OCI-M1 (cell line): Measurements from ENCODE around the gene WDFY4.

Experiments used
- DNase-seq: peaks from one replicate; lab custom pipeline; 2025; lab: John Stamatoyannopoulos, UW

The WDFY4 gene

DNA sequence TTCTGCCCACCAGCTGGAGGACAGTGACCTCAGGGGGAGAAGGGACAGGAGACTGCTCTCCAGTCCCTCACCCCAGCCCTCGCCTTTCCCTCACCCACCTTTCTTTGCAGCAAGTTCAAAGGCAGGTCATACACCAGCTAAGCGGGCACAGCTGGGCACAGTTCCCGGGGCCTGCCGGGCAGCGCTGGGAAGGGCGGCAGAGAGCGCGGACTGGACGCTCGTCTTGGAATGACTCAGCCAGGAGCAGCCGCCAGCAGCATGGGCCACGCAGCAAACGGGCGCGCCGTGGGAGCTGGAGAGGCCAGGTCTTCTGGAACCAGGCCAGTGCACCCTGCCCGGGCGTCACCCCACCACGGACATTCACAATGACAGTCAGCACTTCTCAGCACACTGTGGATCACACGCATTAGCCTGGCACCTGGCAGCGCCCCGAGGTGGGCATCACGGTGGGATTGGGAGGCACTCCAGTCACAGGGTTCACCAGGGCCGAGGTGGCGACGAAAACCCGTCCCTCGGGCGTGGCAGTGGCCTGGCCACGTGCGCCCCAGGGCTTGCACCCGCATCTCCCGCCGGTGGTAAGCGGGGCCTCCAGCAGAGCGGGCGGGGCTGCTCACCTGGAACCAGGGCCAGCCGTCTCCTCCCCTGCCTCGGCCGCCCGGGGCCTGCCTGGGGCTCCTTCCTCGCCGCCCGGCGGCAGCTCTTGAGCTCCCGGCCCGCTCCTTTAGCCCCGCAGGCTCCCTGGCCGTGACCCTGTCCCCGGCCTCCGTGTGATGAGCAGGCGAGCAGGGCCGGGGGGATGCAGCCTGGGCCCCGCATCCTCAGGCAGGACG, 29.0 kb upstream of the WDFY4 start:
- DNase-seq: no peak

DNA sequence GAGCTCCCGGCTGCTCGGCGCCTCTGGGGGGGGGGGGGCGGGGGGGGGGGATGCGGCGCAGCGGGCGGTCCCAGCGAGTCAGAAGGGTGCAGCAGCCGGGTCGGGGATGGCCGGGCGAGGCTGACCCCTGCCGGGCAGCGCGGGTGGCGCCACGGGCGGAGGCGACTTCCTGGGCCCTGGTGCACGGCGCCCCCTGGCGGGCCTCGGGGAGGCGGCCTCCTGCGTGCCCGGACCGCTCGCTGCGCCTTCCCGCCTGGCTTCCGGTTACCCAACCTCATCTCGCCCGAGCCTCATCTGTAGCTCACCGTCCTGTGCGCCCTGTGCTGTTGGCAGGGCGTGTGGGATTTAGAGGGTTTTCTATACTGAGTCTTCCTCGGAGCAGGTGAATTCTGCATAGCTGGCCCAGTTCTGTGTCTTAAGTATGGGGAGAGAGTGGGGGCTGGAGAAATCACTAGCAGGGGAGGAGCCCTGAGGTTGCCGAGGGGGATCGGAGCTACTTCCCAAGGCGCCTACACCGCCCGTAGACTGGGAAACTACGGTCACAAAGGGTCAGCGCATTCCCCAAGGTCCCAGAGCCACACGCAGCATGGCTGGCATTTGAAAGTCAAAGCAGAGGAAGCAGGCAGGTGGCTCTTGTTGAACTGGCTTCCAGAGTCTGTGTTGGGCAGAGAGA, 28.3 kb upstream of the WDFY4 start:
- DNase-seq: peak; percentile 96

DNA sequence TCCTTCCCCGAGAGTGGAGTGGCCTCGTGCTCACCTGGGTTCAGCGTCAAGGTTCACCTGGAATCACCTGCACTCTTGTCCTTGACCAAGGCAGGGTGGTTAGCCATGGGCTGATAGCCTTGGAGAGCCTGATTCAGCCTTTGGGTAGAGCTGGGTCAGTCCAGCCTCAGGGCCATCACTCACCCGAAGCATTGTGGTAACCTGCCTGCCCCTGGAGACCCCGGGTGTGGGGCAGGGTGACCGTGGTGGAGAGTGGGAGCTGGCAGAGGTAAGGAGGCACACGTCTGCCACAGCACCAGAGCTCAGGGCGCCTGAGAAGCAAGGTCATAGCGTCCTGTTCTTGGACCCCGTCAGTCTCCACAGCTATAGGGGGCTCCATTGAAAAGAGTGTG, 27.8 kb upstream of the WDFY4 start:
- DNase-seq: no peak

DNA sequence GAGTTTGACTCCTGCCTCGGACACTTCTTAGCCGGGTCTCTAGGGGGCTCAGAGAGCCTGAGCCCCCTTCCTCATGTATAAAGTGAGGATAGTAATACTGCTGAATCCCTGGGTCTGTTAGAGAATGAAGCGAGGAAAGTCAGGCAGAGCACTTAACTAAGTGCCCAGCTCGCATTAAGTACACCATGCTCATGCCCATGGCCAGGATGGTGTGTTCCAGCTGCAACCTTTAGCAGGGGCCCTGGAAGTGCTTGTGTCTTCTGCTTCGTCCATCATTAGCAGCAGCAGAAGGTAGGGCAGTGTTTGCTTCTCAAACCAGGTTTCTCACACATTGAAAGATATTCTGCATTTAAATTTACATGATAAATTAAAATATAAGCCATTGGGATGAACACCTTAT, 27.3 kb upstream of the WDFY4 start:
- DNase-seq: no peak

DNA sequence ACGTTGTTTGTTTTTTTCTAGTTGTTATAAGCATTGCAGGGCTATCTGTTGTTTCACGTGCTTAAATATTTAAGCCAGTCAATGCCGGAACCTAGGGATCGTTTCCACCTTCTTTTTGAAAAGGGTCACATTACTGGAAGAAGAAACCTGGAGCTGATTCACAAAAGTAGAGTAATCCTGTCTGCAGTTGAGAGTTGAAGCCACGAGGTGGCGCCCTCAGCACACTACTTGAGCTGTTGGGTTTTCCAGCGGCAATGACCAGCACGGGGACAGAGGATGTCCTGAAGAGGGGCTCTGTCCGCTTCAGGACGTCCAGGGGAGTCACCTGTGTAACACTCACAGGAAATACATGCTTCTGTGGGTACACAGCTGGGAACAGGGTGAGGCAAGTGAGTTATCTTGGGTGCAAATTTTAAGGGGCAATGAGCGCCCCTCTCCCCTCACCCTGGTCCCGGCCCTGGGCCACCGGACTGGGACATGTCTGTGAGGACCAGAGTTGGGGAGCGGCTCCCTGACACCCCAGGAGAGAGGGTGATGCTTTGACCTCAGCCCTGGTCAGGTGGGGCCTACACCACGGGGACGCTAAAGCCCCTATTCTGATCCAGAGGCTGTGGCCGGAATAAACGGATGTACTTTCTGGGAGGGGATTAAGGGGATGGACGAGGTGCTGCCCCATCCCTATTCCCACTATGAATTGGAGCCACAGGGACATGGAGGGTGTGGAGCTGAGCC, 26.3 kb upstream of the WDFY4 start:
- peak; percentile 86 for DNase-seq

DNA sequence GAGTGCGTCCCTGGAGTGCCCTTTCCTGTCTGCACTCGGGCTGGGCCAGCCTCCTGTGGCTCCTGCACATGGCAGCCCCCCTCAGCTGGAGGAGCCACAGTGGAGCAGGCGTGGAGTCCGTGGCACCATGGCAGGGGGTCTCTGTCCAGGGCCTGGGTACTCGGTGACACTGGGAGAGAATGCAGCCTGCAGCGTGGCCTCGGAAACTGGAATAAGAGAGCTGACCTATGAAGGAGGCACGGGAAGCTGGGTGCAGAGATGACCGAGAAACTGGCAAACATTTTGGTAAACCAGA, 25.8 kb upstream of the WDFY4 start:
- DNase-seq: no peak

DNA sequence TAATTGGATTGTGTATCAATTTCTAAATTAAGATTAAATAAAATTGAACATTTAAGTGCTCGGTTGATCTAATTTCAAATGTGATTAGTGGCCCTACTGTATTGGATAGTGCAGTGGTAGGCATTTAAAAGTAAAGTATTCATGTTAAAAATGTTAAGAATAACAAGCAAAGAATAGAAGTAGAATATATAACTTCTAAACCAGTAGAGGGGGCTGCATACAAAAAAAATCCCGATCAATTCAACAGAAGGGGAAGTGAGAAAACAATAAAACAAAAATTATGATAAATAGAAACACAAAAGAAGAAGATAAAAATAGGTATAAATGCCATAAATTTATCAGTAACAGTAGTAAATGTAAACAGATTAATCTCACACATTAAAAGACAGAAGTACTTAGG, 24.9 kb upstream of the WDFY4 start:
- peak; percentile 74 for DNase-seq

DNA sequence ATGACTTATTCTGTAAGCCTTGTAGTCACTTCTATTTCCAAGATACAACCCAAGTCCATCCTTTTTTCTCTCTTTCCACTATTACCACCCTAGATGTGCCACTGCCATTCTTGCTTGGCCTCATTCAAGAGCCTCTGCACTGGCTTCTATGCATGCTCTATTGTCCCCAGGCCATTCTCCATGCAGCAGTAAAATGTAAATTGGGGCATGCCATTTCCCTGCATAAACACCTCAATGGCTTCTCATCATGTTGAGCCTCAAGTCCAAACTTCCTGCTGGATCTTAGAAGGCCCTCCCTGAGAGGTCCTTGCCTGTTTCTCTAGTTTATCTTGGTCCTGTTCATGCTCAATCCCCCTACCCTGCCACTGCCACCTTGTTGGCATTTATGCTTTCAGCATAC, 23.2 kb upstream of the WDFY4 start:
- DNase-seq: no peak

DNA sequence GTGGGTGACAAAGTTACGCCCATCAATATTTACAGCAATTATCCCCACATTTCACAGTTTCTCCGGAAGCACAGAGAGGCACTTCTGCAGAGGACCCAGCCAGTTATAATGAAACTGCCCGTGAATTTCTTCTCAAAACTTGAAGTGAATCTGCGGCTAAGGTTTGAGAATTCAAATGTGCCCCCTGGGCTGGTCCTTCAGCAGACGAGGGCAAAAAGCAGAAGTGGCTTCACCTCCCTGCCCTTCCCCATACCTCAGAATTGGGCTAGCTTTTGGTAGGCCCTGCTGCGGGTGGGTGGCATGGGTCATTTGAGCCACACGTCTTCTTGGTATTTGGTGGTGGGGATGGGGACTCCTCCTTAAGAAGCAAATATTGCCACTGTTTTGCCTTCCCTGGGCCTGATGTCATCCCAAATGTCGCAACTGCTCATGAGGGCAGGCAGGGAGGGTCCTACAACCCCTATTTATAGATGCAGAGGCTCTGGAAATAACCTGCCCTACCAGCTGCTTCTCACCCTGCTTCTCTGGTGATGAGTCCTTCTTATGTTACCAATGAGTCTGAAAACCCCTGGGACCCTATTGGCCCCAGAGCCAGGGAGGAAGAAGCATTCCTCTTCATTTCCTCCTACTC, 16.6 kb upstream of the WDFY4 start:
- DNase-seq: no peak

DNA sequence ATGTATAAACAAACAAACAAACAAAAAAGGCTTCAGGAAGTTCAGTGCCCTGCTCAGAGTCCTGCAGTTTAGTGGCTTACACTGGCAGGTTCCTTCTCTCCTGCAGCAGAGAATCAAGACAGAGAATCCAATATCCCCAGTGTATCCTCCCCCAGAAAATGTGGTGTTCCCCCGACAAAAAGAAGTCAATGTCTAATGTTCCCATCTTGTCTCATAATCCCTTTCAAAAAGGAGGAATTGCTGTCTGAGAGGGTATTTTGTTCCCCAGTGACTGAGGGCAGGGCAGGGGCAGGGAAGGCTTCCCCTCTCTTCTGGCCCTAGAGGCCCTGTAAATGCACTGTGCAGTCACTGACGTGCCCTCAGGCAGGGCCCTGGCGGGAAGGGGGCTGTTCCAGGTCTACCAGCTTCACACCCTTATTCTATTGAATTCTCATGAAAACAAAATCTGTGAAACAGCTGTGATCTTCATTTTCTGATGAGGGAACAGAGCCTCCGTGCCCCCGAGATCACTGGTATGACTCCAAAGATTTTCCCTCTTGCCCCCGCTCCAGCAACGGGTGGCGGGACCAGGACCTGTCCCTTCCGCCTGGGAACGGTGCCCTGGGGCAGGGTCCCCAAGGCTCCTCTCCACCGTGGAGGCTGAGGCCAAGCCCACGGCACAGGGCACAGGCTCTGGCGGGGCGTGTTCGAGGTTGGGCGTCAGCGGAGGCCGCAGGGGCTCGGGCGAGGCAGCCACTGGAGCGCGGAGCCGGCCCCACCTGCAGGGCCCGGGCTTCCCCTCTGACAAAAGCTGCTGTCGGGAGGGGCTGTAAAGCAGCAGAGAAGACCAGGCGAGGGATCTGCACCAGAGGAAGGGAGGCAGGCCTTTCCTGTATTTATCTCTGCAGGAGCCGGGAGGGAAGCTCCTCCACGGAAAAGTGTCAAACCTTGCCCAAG, 13.4 kb upstream of the WDFY4 start:
- no peak for DNase-seq

DNA sequence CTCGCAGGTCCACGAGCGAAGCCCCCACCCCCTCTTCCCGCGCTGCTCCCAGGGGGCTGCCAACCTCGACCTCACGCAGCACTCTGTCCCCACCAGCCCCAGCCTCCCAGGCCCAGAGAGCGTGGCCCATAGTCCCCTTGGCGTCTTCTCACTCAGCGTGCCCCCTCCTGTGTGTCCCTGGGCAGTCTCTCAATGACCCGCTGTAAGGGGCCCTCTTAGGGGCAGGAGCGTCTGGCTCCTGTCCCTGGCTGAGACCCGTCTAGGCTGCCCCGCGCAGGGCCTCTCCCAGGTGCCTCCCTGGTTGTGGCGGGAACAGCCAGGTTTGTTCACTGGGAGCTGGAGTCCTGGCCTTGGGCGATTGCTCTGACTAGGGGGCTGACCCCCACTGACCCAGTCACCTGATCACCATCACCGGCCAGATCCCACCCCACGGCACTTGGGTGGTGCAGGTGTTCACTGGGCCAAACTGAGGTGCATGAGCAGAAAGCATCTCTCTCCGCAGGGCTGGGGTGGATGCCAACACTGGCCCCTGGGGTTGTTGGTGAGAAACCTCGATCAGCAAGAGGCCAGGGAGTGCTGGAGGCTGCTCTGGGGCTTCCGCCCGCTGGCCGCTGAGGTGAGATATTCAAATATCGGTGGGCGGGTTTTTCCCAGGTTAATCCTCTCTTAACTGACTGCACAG, 12.6 kb upstream of the WDFY4 start:
- no peak for DNase-seq

DNA sequence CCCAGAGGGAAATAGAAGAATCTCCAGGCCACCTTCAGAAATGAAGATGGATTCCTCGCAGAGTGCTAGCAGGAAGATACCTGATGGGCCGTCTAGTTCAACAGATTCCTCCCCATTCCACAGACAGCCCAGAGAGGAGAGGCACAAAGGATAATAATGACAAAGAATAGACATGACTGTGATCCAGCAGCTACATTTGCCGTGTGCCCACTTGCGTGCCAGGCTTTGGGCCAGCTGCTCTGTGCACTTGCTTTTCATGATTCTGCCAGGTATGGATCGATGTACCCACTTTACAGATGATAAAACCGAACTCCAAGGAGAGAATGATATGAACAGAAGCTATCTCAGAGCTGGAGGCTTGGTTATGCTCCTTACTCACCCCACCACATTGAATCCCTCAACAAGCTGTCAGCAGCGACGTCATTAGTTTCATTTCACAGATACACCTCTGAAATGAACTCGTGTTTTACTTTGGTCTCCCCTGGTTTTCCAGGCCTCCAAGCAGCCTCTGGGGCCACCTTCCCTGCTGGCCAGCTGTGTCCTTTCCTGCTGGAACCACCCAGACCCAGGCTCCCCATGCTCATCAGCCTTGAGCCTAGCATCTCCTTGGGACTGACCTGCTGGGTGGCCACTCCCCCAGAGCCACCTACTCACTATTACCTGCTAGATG, 11.9 kb upstream of the WDFY4 start:
- no peak for DNase-seq

DNA sequence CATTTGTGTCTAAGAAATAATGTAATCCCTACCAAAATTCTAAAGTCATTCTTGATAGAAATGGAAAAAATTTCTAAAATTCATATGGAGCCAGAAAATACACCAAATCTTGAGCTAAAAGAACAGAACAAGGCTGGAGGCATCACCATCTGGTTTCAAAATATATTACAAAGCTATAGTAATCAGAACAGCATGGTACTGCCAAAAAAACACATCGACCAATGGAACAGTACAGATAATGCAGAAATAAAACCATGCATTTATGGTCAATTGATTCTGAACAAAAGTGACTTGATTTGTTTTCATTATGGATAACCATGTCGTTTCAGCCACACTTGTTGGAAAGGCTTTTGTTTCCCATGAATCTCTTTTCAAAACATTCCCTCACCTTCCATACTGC, 7.0 kb upstream of the WDFY4 start:
- no peak for DNase-seq

DNA sequence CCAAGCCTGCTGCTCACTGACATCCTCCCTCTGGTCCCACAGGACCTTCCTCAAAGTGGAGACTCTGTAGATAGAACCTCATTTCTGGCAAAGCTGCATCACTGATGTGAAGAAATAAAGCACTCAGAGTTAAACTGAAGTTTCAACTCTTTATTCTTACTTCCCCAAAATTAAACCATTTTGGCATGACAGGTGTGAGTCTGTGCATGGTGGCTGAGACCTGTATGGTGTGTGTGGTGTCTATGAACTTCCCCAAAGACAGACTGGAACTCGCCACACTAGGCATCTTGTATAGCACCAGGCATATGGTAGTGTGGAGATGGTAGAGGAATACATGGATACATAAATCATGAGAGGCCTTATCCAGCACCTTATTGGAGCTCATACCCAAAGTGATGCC, 6.6 kb upstream of the WDFY4 start:
- DNase-seq: no peak

DNA sequence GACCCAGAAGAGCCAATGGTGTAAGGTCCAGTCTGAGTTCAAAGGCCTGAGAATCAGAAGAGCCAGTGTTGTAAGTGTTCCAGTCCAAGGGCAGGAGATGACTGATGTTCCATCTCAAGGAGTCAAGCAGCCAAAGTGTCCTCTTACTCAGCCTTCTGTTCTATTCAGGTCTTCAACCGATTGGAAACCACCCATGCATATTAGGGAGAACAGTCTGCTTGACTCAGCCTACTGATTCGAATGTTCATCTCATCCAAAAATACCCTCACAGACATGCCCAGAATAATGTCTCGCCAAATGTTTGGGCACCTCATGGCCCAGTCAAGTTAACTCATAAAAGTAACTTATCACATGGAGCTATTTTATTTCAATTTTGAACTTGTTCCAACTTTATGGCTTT, 2.9 kb upstream of the WDFY4 start:
- DNase-seq: no peak

DNA sequence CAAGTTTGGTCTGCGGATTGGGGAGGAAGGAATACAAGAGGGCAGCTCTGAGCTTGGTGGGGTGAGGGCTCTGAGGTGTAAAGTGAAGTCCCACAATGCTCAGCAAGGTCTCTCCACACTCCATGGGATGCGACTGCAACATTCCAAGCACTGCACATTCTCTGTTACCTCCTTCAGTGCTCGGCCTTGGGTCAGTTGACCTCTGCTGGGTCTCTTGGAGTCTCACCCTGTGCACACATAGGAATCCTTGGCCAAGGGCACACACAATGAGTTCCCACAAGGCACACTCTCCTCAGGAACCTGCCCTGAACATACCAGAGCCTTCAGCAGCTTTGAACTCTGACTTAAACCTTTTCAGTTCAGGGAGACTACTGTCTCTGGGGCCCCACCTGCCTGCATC, 2.4 kb upstream of the WDFY4 start:
- no peak for DNase-seq

DNA sequence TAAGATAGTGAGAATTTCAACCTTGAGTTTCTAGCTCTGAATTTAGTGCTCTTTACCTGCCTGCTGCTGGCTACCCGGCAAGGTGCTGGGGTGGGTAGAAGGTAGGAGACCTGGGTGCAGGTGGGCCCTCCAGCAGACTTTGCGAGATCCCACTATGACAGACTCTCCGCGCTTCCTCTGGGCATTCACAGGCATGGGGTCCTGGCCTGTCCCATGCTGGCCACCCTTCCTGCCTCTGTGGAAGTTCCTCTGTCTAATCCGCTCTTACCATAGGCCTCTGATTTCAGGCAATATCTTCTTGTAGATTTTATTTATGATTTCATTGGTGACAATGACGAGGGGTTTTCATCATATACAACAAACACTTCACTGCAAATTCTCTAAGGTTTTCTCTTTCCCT, 1.2 kb upstream of the WDFY4 start:
- DNase-seq: no peak

DNA sequence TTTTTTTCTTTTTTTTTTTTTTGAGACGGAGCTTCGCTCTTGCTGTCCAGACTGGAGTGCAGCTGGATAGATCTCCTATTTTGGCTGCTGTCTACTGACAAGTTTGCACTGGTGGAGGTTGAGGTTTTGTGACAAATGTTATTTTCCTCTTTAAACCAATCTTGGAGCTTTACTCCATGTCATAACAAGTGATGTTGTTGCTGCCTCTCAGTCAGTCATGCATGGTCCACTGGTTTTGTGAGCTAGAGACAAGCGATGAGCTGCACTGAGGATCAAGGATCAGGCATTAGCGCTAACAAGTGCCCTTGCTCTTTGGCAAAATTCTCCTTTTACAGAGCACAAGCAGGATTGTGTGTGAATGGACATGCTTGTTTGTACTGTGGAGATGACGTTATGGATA, 805 bp upstream of the WDFY4 start:
- DNase-seq: no peak

DNA sequence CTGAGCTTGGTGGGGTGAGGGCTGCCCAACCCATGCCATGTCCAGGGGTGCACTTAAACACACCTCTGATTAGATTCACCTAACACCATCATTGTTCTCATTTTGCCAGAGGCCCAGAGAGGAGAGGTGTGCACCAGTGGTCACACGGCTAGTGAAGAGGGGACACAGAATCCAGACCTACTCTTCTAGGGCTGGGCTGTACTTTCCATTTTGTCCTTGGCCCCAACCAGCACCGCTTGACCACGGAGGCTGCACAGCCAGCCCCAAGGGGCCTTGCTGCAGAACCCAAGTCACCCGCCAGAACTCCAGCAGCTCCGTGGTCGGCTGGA, 246 bp upstream of the WDFY4 start:
- DNase-seq: no peak

DNA sequence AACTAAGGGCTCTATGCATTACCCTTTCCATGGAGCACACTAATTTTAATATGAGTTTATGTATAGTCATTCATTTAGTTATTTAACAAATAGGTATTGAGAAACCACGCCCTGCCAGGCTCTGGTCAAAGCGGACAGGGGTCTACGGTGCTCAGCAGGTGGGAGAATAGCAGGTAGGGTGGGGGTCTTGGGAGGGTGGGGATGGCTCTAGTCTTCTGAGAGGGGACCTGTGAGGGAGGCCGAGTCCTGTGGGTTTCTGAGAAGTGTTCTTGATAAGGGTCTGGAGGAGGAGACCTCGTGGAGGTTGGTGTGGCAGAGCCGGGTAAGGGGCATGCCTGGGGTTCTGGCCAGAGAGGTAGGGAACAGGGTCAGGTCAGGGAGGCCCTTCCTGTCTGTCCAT, 1.1 kb downstream of the WDFY4 start:
- no peak for DNase-seq
